D721Med (cell line): ENCODE results near the gene LANCL1.
"Not testable (repeated sequence)": the region's sequence is repeated elsewhere in the genome, so short reads cannot be mapped to it uniquely, and the experiment has no call there.

Experiments
- DNase-seq: peaks from one replicate; pipeline ENCODE4 v3.0.0; 2011; ENCODE audit warnings: low spot score; ENCODE audit not compliant: insufficient read length
- FAIRE-seq: peaks from 2 replicates; lab custom pipeline; 2011; peaks lifted over from hg19 to GRCh38; lab: Jason Lieb, UNC
- CTCF ChIP-seq: IDR thresholded peaks from 2 replicates; pipeline ENCODE4 v1.5.1; 2012; ENCODE audit warnings: mild to moderate bottlenecking, control low read depth; ENCODE audit not compliant: insufficient read depth; ENCODE audit errors: missing control alignments

The LANCL1 gene

GRCh38 chr2:210432633-210433032, 43.9 kb downstream of the LANCL1 start:
- DNase-seq (no peak), FAIRE-seq (no peak)
- TF ChIP-seq CTCF: no peak

GRCh38 chr2:210429403-210430137, 47.0 kb downstream of the LANCL1 start:
- FAIRE-seq (no peak), DNase-seq (no peak)
- TF ChIP-seq CTCF: no peak

GRCh38 chr2:210428393-210429179, 48.0 kb downstream of the LANCL1 start:
- DNase-seq: no peak
- no peak for TF ChIP-seq CTCF
- FAIRE-seq: no peak

GRCh38 chr2:210427309-210427708, 49.2 kb downstream of the LANCL1 start:
- not testable (repeated sequence) for FAIRE-seq, DNase-seq

GRCh38 chr2:210422366-210422765, 54.2 kb downstream of the LANCL1 start:
- no peak for DNase-seq
- no peak for FAIRE-seq
- TF ChIP-seq CTCF: no peak

GRCh38 chr2:210421916-210422315, 54.6 kb downstream of the LANCL1 start:
- TF ChIP-seq CTCF: no peak
- FAIRE-seq (no peak), DNase-seq (no peak)

GRCh38 chr2:210412660-210413059, 63.9 kb downstream of the LANCL1 start:
- no peak for DNase-seq

More at GRCh38 chr2:210412660-210413059, 63.9 kb downstream of the LANCL1 start:
- no peak for TF ChIP-seq CTCF
- FAIRE-seq: no peak
